ENCODE measurements around the gene TMEM150A. TPM values are rescaled to one million over a fixed set of nuclear protein-coding genes. Genes with fewer than 3 reads are reported as not detected.
A peak's percentile ranks its signal among the peaks of the same experiment; 100 is the strongest.
"Not testable (repeated sequence)": the region's sequence is repeated elsewhere in the genome, so short reads cannot be mapped to it uniquely, and the experiment has no call there.

Gene TMEM150A
- total and polyA plus RNA-seq, 8 donors = 11.5 to 39.6 (median 14.6) TPM

DNA sequence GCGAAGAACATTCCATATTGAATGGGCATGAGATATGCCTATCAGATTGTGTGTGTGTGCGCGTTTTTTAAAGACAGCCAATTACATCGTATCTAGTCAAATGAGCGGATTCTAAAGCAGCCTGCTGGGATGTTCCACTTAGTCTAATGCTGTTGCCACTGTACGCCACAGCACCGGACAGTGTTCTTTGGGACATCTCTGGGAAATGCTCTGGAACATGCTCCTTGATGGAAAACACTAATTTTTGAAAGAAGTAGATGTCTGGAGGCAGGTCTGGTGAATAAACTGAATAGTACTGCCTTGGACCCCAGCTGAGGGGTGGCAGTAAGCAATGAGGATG, 3.6 kb upstream of the TMEM150A start:
- TF ChIP-seq, protein P1, sequence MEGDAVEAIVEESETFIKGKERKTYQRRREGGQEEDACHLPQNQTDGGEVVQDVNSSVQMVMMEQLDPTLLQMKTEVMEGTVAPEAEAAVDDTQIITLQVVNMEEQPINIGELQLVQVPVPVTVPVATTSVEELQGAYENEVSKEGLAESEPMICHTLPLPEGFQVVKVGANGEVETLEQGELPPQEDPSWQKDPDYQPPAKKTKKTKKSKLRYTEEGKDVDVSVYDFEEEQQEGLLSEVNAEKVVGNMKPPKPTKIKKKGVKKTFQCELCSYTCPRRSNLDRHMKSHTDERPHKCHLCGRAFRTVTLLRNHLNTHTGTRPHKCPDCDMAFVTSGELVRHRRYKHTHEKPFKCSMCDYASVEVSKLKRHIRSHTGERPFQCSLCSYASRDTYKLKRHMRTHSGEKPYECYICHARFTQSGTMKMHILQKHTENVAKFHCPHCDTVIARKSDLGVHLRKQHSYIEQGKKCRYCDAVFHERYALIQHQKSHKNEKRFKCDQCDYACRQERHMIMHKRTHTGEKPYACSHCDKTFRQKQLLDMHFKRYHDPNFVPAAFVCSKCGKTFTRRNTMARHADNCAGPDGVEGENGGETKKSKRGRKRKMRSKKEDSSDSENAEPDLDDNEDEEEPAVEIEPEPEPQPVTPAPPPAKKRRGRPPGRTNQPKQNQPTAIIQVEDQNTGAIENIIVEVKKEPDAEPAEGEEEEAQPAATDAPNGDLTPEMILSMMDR (IDR thresholded peaks at IDR 0.05) = no peak
- intact Hi-C loops (cut with DNase I) = no loop called here
- no peak for DNase-seq
- no peak for ATAC-seq
- no peaks in the 10 kb centered on the region for H3K9me3 ChIP-seq
- H3K27ac ChIP-seq = peak overlapping the region; percentile 73 to 83
- peaks cover 39 to 85% of the 10 kb centered on the region in 2 donors for H3K4me1 ChIP-seq
- no peak overlapping the region for H3K4me3 ChIP-seq
- H3K36me3 ChIP-seq = peaks cover 0 to 25% of the 10 kb centered on the region in 2 donors
- H3K27me3 ChIP-seq = no peaks in the 10 kb centered on the region

DNA sequence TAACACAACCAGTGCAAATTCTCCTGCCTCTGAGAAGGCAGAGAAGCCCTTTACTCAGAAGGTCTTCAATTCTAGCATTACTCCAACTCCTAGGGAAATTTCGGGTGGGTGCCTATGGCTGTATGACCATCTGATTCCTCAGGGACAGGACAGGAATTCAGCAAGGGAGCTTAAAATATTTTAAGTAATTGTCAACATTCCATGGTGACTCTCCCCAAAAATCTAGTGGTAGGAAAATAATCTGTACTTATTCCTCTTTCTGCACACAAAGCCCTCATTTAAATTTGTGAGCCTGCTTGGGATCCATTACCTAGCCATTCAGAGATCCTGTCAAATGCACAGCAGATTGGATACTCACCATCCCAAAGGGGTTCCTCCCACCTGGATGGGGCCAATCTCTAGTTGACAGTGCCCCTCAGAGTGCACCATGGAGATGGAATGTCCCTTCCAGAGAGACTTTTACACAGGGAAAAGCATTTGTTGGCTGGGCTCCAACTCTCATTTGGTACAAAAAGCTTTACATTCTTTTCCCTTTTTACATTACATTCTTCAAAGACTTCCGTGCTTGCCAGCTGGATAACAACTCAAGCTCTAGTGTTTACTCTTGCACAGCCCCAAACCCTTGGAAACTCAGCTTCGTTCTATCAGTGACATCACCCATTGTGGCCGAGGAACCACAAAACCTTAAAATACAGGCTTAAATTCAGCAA, 3.1 kb upstream of the TMEM150A start:
- H3K27me3 ChIP-seq = no peaks in the 10 kb centered on the region
- H3K9me3 ChIP-seq = no peaks in the 10 kb centered on the region
- intact Hi-C loops (cut with DNase I) = no loop called here
- H3K4me3 ChIP-seq = no peak overlapping the region
- peak overlapping the region; percentile 73 to 83 for H3K27ac ChIP-seq
- TF ChIP-seq, protein P1 (IDR thresholded peaks at IDR 0.05) = no peak
- peaks cover 0 to 25% of the 10 kb centered on the region in 2 donors for H3K36me3 ChIP-seq
- DNase-seq = peak in 2 of 4 donors; percentile 86 to 91
- peak; percentile 2 for ATAC-seq
- peaks cover 38 to 87% of the 10 kb centered on the region in 2 donors for H3K4me1 ChIP-seq

DNA sequence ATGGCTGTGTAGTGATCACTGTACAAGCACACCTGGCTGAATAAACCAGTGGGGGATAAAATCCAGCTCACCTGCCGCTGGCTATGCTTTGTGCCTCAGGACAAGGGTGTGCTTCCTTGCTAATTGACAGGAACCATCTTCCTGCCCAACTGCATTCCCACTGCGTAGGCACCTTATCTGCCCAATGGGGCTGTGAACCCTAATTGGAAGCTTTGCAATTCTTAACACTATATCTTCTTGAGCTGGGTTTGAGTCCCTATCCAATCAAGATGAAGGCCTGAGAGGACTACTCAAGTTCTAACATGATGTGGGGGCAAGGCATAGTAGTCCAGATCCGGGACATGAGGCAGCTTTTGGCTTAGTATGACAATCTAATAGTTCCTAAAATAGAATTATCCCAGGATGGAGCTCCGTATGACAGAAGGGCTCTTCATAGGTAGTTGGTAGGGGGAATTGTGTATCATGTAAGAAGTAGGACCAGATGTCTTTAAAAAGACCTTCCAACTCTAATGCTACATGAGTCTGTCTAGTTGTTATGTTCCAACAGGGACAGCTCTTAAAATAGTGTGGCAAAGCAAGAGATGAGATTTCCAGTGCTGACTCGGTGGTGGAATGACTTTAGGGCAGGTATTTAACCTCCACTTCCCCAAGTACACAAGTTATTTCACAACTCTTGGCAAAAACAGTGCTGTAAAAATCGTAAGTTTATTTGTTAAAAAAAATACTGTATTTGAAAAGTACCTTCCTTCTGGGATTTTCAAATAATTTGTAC, 2.3 kb upstream of the TMEM150A start:
- TF ChIP-seq, protein P1 (IDR thresholded peaks at IDR 0.05) = no peak
- intact Hi-C loops (cut with DNase I) = no loop called here

DNA sequence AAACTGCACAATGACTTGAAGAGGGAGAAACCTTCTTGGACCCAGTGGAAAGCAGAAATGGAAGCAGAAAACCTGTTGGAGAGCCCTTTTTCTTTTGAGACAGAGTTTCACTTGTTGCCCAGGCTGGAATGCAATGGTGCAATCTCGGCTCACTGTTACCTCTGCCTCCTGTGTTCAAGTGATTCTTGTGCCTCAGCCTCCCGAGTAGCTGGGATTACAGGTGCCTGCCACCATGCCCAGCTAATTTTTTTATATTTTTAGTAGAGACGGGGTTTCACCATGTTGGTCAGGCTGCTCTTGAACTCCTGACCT, 1.6 kb upstream of the TMEM150A start:
- peaks cover 44 to 82% of the 10 kb centered on the region in 2 donors for H3K4me1 ChIP-seq
- DNase-seq; ATAC-seq; intact Hi-C loops (cut with DNase I); H3K27me3 ChIP-seq; H3K9me3 ChIP-seq: not testable (repeated sequence)
- peak overlapping the region in 1 of 2 donors; percentile 78 for H3K4me3 ChIP-seq
- peak overlapping the region; percentile 73 to 83 for H3K27ac ChIP-seq
- peaks cover 0 to 27% of the 10 kb centered on the region in 2 donors for H3K36me3 ChIP-seq

More for the DNA sequence above, 2.3 kb upstream of the TMEM150A start:
- H3K4me3 ChIP-seq = peak overlapping the region in 1 of 2 donors; percentile 78
- no peak for DNase-seq
- peak overlapping the region; percentile 73 to 83 for H3K27ac ChIP-seq
- H3K27me3 ChIP-seq = no peaks in the 10 kb centered on the region
- H3K9me3 ChIP-seq = no peaks in the 10 kb centered on the region
- peaks cover 44 to 85% of the 10 kb centered on the region in 2 donors for H3K4me1 ChIP-seq
- no peak for ATAC-seq
- H3K36me3 ChIP-seq = peaks cover 0 to 27% of the 10 kb centered on the region in 2 donors

DNA sequence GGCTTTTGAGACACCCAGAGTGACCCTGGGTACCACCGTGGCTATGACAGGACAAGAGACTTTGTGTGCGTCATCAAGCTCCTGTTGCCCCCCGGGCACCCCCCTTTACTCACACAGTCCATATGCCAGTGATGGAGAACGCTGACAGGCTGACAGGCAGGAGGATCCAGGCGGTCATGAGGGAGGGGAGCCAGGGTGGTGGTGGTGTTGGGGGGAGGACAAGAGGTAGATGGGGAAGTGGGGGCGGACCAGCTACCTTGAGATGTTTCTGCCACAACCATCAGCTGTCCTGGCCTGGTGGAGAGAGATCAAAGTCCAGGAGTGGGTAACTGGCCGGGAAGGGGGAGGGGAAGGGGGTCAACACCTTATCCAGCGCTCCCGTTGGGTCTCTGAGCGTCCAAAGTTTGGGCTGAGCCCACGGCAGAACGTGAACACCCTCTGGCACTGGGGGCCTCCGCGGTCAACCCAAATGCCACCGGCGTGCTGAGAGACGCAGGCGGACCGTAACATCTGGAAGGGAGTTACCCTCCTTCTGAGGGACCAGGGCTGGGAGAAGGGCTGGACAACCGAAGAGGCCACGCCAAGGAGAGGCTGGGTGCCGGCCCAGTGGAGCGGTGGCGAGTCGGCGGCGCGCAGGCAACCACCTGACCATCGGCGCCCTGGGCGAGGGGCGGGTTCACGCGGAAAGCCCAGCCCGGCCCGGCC, 575 bp downstream of the TMEM150A start:
- no peaks in the 10 kb centered on the region for H3K27me3 ChIP-seq
- DNase-seq = peak in 2 of 4 donors; percentile 75 to 92
- peaks cover 0 to 35% of the 10 kb centered on the region in 2 donors for H3K36me3 ChIP-seq
- TF ChIP-seq, protein P1 (IDR thresholded peaks at IDR 0.05) = no peak
- H3K4me1 ChIP-seq = peaks cover 34 to 80% of the 10 kb centered on the region in 2 donors
- H3K9me3 ChIP-seq = no peaks in the 10 kb centered on the region
- H3K27ac ChIP-seq = peak overlapping the region; percentile 83 to 85
- intact Hi-C loops (cut with DNase I) = no loop called here
- H3K4me3 ChIP-seq = peak overlapping the region; percentile 78 to 88
- peak; percentile 63 for ATAC-seq

Measured in left lung (tissue), 10 donors.